GM21825 (cell line): Measurements from ENCODE around the gene MCF2L.

Source experiments
- ATAC-seq: cut with Tn5 transposase; IDR thresholded peaks from one replicate; pipeline ENCODE4 v1.9.1; 2021; ENCODE audit warnings: mild to moderate bottlenecking, moderate library complexity; ENCODE audit not compliant: unreplicated experiment

Gene MCF2L

GRCh38 chr13:113080361-113080831 lies 111.4 kb downstream of the MCF2L start:
- no peak for ATAC-seq

- no peak for ATAC-seq
Observed at GRCh38 chr13:113080901-113081521, 112.0 kb downstream of the MCF2L start.

DNA sequence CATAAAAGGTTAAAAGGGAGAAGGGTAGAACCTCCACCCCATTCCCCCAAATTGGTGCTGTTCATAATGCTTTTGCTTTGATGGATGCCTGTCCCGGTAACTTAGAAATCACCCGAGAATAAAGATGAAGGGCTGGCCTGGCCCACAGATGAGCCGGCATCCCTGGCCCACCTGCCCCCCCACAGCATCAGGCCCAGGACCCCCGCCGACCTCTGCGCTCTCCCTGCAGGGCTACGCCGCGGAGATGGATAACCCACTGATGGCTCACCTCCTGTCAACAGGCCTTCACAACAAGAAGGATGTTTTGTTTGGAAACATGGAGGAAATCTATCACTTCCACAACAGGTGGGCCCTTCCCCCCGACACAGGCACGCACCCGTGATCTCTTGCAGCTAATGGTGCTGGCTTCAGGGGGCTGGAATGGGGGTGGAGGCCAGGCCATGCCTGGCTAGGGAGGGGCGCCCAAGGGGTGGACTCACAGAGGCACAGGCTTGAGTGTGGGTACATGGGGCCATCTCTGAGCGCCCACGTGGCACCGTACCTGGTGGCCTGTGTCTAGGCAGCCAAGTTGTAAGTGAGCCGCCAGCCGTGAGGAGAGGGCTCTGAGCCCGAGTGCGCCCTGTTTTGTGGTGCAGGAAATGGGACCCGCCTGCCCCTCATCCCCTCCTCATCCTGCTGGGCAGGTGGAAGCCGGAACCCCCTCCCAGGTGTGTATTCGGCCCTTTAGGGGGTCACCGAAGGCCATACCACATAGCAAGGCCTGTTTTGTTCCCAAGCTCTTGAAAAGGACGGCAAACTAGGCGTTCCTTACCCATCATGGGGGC lies 113.4 kb downstream of the MCF2L start:
- ATAC-seq = no peak

DNA sequence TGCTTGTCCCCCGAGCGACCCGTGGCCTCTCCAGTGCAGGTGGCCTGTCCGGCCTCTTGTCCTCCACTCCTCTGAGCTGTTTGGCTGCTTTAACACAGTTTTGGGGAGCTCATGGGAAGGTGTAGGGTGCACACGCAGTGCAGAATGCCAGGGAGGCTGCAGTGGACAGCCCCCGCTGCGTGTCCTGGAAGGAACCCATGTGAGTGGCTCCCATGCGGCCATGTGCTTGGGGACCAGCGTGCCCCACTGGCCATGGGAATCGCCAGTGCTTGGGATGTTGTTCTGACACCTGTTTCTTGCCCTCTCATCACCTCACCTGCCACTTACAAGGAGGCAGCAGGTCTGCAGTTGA lies 114.0 kb downstream of the MCF2L start:
- no peak for ATAC-seq

DNA sequence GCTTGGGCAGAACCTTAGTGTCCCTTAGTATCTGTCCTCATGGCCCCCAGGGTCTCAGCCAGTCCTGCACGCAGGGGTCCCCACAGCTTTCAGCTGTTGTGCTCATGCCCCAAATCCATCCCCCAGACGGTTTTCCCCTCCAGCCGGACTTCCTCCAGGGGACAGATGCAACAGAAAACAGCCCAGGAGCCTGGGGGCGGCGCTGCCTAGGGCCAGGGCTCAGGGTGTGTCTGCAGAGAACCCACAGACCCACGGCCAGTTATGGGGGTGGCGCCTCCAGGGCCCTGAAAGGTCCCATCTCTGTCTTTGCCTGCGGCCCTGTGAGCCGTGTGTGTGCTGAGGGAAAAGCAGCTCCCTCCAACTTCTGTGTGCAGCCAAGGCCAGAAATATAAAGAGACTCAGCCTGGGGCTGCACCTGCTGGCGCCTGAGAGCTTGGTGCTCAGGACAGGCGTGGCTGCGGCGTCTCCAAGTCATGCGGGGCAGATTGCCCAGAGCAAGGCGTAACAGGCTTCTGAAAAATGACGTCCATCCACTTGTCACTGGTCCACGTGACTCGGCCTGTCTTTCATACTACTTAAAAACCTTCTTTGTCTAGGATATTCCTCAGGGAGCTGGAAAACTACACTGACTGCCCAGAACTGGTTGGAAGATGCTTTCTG lies 114.5 kb downstream of the MCF2L start:
- ATAC-seq = no peak

DNA sequence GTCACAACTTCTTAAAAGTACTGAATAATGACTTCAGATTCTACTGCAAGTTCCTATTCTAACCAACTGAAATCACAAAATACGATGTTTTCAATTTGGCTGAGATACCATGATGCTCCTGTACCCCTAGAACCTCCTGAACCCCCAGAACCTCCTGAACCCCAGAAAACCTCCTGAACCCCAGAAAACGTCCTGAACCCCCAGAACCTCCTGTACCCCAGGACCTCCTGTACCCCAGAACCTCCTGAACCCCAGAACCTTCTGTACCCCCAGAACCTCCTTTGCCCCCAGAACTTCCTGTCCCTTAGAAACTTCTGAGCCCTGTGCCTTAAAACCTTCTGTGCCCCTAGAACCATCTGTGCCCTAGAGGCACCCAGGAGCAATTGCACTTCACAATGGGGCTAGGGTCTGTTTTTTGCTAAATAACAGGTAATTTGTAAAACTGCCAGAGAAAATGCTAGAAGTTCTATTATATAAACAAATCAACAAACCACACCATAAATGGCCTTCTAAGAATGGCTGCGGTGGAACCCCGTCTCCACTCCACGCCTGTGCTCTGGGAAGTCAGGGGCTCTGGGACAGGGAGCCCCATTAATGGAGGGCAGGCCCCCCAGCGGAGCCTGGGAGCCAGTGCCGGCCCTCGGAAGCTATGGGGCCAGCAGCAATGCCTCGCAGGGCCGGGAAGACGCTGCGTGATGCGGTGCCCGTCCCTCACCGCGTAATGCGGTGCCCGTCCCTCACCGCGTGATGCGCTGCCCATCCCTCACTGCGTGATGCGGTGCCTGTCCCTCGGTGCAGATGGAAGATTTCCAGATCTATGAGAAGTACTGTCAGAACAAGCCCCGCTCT lies 115.3 kb downstream of the MCF2L start:
- ATAC-seq = no peak

GRCh38 chr13:113084943-113085540 lies 116.0 kb downstream of the MCF2L start:
- no peak for ATAC-seq

DNA sequence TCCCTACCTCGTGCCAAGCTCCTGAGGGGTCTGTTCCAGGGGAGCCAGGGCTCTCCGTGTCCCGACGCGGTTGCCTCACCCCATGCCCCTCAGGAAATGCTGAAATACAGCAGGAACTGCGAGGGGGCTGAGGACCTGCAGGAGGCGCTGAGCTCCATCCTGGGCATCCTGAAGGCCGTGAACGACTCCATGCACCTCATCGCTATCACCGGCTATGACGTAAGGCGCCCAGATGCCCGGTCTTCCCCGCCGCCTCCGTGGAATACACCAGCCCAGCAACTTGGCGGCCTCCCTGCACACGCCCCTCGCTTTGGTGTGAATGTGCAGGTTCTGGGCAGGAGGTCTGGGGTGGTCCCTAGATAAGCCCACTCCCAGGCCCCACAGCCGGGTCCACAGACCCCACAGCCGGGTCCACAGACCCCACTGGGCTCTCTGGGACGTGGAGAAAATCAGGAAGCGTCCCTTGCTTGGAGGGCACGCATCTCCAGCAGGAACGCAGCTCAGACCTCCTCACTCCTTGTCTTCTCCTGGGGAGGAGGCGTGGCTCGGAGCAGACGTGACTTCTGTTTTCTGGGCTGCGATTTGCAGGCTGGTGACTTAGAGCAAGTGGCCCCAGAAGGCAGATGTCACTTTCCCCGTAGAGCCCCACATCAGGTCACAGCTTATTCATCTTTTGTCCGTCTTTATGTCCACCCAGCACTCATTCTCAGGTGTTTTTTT lies 117.2 kb downstream of the MCF2L start:
- no peak for ATAC-seq

- no peak for ATAC-seq
Observed at GRCh38 chr13:113086991-113087922, 118.2 kb downstream of the MCF2L start.

DNA sequence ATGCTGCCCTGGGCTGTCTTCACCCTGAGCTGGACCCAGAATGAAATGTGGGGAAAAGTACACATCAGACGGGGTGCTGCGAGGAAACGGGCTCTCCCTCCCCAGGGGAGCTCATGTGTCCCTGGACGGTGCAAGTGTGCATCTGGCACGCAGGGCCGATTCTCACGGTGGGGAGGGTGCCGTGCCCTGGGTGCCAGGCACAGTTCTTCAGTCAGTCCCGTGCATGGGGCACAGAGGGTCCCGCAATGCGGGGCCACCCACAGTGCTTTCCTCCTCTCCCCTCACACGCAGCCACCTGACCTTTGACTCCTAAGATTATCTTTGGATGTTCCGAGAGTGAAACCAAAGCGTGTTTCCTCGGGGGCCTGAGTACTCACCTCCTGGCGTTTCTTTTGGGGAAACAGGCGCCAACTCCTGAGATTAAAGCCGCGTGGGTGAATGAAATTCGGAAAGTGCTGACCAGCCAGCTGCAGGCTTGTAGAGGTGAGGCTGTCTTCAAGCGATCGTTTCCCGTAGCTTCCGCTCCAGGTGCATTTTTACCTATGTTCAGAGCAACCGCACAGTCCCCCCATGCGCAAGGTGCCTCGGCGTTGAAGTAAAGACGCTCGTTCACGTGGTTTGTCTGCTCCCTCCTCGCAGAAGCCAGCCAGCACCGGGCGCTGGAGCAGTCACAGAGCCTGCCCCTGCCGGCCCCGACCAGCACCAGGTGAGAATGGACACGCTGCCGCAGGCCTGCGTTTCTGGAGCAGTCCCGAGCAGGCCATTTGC lies 119.1 kb downstream of the MCF2L start:
- ATAC-seq = no peak

- ATAC-seq = no peak
Observed at GRCh38 chr13:113088691-113089020, 119.6 kb downstream of the MCF2L start.

DNA sequence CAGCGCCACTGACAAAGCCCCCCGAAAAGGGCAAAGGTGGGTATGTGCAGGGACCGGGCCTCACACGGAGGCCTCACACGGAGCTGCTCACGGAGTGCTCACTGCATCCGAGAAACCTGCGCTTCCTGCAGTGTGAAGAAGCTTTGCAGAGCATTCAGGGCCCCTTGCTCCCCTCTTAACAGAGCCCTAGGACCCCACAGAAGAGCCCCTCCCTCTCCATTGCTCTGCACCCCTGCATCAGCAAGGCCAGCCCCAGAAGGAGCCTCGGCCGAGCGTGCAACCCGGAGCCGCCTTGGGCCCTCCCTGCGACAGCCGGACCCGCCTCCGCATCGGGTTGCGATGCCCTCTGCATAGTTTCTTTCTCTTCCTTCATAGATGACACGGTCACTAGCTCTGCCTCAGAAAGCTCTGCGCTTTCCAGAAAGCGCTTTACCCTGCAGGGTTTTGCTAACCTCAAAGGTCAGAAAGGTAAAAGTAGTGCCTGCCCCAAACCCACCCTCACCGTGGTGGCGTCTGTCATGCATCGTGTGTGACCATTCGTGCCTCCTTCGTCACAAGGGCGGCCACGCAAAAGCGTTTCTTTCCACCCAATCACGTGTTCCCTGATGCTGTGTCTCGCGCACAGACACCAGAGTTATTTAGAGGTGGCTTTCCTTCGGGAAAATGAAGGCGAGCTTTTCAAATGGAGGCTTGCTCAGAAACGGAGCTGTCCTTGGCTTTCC lies 120.8 kb downstream of the MCF2L start:
- no peak for ATAC-seq

GRCh38 chr13:113090415-113090770 lies 121.4 kb downstream of the MCF2L start:
- no peak for ATAC-seq

GRCh38 chr13:113090806-113091205 lies 121.8 kb downstream of the MCF2L start:
- no peak for ATAC-seq

DNA sequence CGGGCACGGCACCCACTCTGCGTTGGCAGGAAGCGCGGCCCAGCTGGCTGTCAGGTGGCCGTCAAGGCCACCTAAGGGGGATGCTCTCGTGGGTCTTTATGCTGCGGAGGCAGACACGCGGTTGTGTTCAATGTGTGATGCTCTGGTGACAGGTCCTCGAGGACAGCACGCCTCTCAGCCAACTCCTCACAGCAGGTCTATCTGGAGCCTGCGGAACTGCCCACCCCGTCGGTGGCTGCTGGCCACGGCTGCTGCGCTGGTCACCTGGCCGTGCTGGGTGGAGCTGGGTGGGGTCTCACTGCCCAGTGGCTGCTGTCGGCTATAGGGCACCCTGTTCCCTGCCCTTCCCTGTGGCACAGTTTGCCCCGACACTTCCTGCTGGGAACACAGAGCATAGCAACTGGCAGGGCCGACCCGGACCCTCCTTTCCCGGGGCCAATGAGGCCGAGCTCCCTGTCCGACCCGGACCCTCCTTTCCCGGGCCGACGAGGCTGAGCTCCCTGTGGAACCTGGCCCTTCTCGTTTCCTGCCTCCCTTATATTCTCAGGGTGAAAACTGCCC lies 122.3 kb downstream of the MCF2L start:
- no peak for ATAC-seq

- ATAC-seq = no peak
Observed at GRCh38 chr13:113091891-113092775, 123.1 kb downstream of the MCF2L start.
